CD14-positive monocyte (primary cell): ENCODE data around the gene CCL11. TPM values are rescaled to one million over a fixed set of nuclear protein-coding genes. Genes with fewer than 3 reads are reported as not detected.

Source experiments
- DNase-seq, 3 donors: peaks; one replicate each; pipeline ENCODE4 v3.0.0-alpha.2; 2011 to 2022
- H2AFZ ChIP-seq: 2 replicates; pipeline ENCODE4 v1.6.0; 2012; ENCODE audit warnings: mild to moderate bottlenecking, low read depth, low read length, inconsistent platforms; ENCODE audit not compliant: insufficient read depth, poor library complexity, severe bottlenecking
- H3K27ac ChIP-seq, 2 donors: 1 replicate in 1 of 2; 2 replicates in 1 of 2; pipeline ENCODE4 v1.5.1; 2012 to 2013; ENCODE audit warnings: low read length in 2 of 2, control low read depth in 1 of 2, inconsistent platforms in 1 of 2, low read depth in 1 of 2, mild to moderate bottlenecking in 1 of 2
- H3K27me3 ChIP-seq, 2 donors: one replicate each; pipeline versions ENCODE4 v1.6.0 to v1.6.1; 2011 to 2013; ENCODE audit warnings: low read length in 2 of 2; ENCODE audit not compliant: control insufficient read depth in 2 of 2, insufficient read depth in 2 of 2
- H3K36me3 ChIP-seq, 2 donors: replicated peaks in 1 of 2; 1 replicate in 1 of 2; 2 replicates in 1 of 2; pipeline versions ENCODE4 v1.5.1 to v1.6.1; 2012 to 2013; ENCODE audit warnings: low read length in 2 of 2, control low read depth in 1 of 2, inconsistent platforms in 1 of 2, mild to moderate bottlenecking in 1 of 2; ENCODE audit not compliant: insufficient read depth in 2 of 2, control insufficient read depth in 1 of 2
- H3K4me1 ChIP-seq, 2 donors: 1 replicate in 1 of 2; 2 replicates in 1 of 2; pipeline versions ENCODE4 v1.5.1 to v1.6.1; 2012 to 2013; ENCODE audit warnings: low read length in 2 of 2, control low read depth in 1 of 2, inconsistent platforms in 1 of 2, mild to moderate bottlenecking in 1 of 2, moderate library complexity in 1 of 2; ENCODE audit not compliant: insufficient read depth in 2 of 2, control insufficient read depth in 1 of 2
- H3K4me2 ChIP-seq: replicated peaks from 2 replicates; pipeline ENCODE3; 2012; ENCODE audit warnings: low read length, moderate library complexity, mild to moderate bottlenecking; ENCODE audit not compliant: poor library complexity, severe bottlenecking; ENCODE audit errors: extremely low read depth
- H3K4me3 ChIP-seq, 3 experiments: fragments of 200-600 bp in 1 of 3; sonication (generic) in 1 of 3; replicated peaks in 1 of 3; 1 replicate in 2 of 3; 2 replicates in 1 of 3; pipeline ENCODE4 v1.5.1; 2011 to 2013; ENCODE audit warnings: low read length in 3 of 3, mild to moderate bottlenecking in 3 of 3, control low read depth in 2 of 3, low read depth in 2 of 3, inconsistent platforms in 1 of 3, moderate library complexity in 1 of 3
- H3K79me2 ChIP-seq: 2 replicates; pipeline ENCODE4 v1.6.0; 2012; ENCODE audit warnings: mild to moderate bottlenecking, control low read depth, inconsistent platforms, low read length, moderate library complexity; ENCODE audit not compliant: insufficient read depth
- H3K9ac ChIP-seq: 2 replicates; pipeline ENCODE4 v1.6.0; 2017; ENCODE audit warnings: low read length, mild to moderate bottlenecking; ENCODE audit not compliant: insufficient read depth, poor library complexity, severe bottlenecking
- H3K9me3 ChIP-seq, 2 donors: replicated peaks in 1 of 2; 1 replicate in 1 of 2; 2 replicates in 1 of 2; pipeline versions ENCODE4 v1.5.1 to v1.6.1; 2012 to 2013; ENCODE audit warnings: low read length in 2 of 2, control low read depth in 1 of 2; ENCODE audit not compliant: control insufficient read depth in 1 of 2, insufficient read depth in 1 of 2
- H4K20me1 ChIP-seq: 2 replicates; pipeline ENCODE4 v1.6.0; 2012; ENCODE audit warnings: mild to moderate bottlenecking, low read length, control low read depth, moderate library complexity; ENCODE audit not compliant: insufficient read depth
- H3K27ac Mint-ChIP-seq, 7 donors: one replicate each; pipeline ENCODE4 v1.8.0; 2020; ENCODE audit warnings: mild to moderate bottlenecking in 7 of 7, mixed read lengths in 7 of 7, moderate library complexity in 6 of 7, inconsistent platforms in 2 of 7
- H3K27me3 Mint-ChIP-seq, 3 donors: one replicate each; pipeline ENCODE4 v1.8.0; 2021 to 2022; ENCODE audit warnings: low read depth in 3 of 3, mild to moderate bottlenecking in 3 of 3, mixed read lengths in 3 of 3, moderate library complexity in 3 of 3, inconsistent platforms in 1 of 3
- H3K36me3 Mint-ChIP-seq, 2 donors: one replicate each; pipeline ENCODE4 v1.8.0; 2020; ENCODE audit warnings: mixed read lengths in 2 of 2, inconsistent platforms in 1 of 2, mild to moderate bottlenecking in 1 of 2
- H3K4me1 Mint-ChIP-seq: one replicate; pipeline ENCODE4 v1.8.0; 2020; ENCODE audit warnings: mild to moderate bottlenecking, mixed read lengths
- H3K4me3 Mint-ChIP-seq, 2 donors: one replicate each; pipeline ENCODE4 v1.8.0; 2020; ENCODE audit warnings: mild to moderate bottlenecking in 2 of 2, mixed read lengths in 2 of 2, moderate library complexity in 1 of 2
- H3K9me3 Mint-ChIP-seq, 7 donors: one replicate each; pipeline ENCODE4 v1.8.0; 2020 to 2022; ENCODE audit warnings: mixed read lengths in 7 of 7, mild to moderate bottlenecking in 6 of 7, moderate library complexity in 6 of 7, inconsistent platforms in 2 of 7
- WGBS: methylation state at CpG from one replicate; pipeline ENCODE4 v1.1.5; 2013; ENCODE audit warnings: missing lambda C conversion rate; ENCODE audit not compliant: insufficient coverage; 5-methylcytosine and 5-hydroxymethylcytosine counted together
- intact Hi-C, 2 donors: fragments of 100-400 bp; cut with micrococcal nuclease; formaldehyde crosslinking; loops; one replicate each; pipeline versions ENCODE4 v1.15.0 to v1.15.1; 2023
- polyA plus RNA-seq, 3 donors: library from polyadenylated mRNA; depleted of rRNA in 1 of 3; unstranded in 2 of 3; stranded (reverse) in 1 of 3; fragments of 300-500 nt in 2 of 3; fragments of >200 nt in 1 of 3; fragmentation: Illumina TruSeq in 2 of 3; gene quantifications; 1 replicate in 2 of 3; 2 replicates in 1 of 3; pipeline ENCODE4 v1.2.3, GENCODE V29; 2012 to 2021
- TF ChIP-seq, protein P1 (sequence below): fragments of 200-600 bp; IDR thresholded peaks from one replicate; pipeline ENCODE4 v1.8.0; 2022; ENCODE audit warnings: antibody characterized with exemption, mild to moderate bottlenecking

The CCL11 gene
- polyA plus RNA-seq, 3 donors: not detected

DNA sequence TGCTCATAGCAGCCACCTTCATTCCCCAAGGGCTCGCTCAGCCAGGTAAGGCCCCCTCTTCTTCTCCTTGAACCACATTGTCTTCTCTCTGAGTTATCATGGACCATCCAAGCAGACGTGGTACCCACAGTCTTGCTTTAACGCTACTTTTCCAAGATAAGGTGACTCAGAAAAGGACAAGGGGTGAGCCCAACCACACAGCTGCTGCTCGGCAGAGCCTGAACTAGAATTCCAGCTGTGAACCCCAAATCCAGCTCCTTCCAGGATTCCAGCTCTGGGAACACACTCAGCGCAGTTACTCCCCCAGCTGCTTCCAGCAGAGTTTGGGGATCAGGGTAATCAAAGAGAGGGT, 30.2 kb upstream of the CCL11 start:
- intact Hi-C loops: loop anchor here (5.0 to 10.0 kb wide), 3 partner anchors 33 to 107 kb away; partner anchors contain the start of genes CCL1 (in 1 of the 2) and CCL8 (in 1 of the 2)
- H2AFZ ChIP-seq: peak overlapping the region; percentile 46
- DNase-seq: no peak

DNA sequence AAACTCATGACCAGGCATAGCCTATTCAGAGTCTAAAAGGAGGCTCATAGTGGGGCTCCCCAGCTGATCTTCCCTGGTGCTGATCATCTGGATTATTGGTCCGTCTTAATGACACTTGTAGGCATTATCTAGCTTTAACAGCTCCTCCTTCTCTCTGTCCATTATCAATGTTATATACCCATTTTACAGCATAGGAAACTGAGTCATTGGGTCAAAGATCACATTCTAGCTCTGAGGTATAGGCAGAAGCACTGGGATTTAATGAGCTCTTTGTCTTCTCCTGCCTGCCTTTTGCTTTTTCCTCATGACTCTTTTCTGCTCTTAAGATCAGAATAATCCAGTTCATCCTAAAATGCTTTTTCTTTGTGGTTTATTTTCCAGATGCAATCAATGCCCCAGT, 29.7 kb upstream of the CCL11 start:
- no peaks in the 10 kb centered on the region for H3K36me3 ChIP-seq
- peaks cover 3 to 12% of the 10 kb centered on the region in 2 donors for H3K36me3 Mint-ChIP-seq
- peaks cover 40 to 43% of the 10 kb centered on the region in 2 donors for H3K4me1 ChIP-seq
- H3K4me1 Mint-ChIP-seq: peaks cover 51% of the 10 kb centered on the region
- TF ChIP-seq, protein P1, sequence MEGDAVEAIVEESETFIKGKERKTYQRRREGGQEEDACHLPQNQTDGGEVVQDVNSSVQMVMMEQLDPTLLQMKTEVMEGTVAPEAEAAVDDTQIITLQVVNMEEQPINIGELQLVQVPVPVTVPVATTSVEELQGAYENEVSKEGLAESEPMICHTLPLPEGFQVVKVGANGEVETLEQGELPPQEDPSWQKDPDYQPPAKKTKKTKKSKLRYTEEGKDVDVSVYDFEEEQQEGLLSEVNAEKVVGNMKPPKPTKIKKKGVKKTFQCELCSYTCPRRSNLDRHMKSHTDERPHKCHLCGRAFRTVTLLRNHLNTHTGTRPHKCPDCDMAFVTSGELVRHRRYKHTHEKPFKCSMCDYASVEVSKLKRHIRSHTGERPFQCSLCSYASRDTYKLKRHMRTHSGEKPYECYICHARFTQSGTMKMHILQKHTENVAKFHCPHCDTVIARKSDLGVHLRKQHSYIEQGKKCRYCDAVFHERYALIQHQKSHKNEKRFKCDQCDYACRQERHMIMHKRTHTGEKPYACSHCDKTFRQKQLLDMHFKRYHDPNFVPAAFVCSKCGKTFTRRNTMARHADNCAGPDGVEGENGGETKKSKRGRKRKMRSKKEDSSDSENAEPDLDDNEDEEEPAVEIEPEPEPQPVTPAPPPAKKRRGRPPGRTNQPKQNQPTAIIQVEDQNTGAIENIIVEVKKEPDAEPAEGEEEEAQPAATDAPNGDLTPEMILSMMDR: no peak
- peaks cover 0 to 6% (median 3%) of the 10 kb centered on the region in 3 donors for H3K27me3 Mint-ChIP-seq
- no peak for DNase-seq
- H4K20me1 ChIP-seq: no peaks in the 10 kb centered on the region
- 80% methylated on average over 1 of the region's 1 CpG for WGBS
- H3K27me3 ChIP-seq: no peaks in the 10 kb centered on the region
- H3K4me3 Mint-ChIP-seq: peak overlapping the region in 1 of 2 donors; percentile 83
- H3K79me2 ChIP-seq: no peaks in the 10 kb centered on the region
- H3K4me2 ChIP-seq: no peak overlapping the region
- H3K4me3 ChIP-seq: no peak overlapping the region
- peaks cover 0 to 2% (median 0%) of the 10 kb centered on the region in 7 donors for H3K9me3 Mint-ChIP-seq
- H3K27ac Mint-ChIP-seq: no peak overlapping the region
- no peaks in the 10 kb centered on the region for H3K9me3 ChIP-seq
- H2AFZ ChIP-seq: no peak overlapping the region
- intact Hi-C loops: loop anchor here (5.0 to 10.0 kb wide), 3 partner anchors 34 to 106 kb away; partner anchors contain the start of genes CCL1 (in 1 of the 2) and CCL8 (in 1 of the 2)
- H3K9ac ChIP-seq: no peak overlapping the region
- H3K27ac ChIP-seq: no peak overlapping the region

More for the DNA sequence above, 30.2 kb upstream of the CCL11 start:
- WGBS: 37% methylated on average over 4 of the region's 5 CpGs
- H3K4me3 Mint-ChIP-seq: peak overlapping the region; percentile 61 to 83
- Histone ChIP-seq H3K4me3 (peak overlapping the region in 1 of 3 experiments; percentile 59), H3K4me1 (peaks cover 43 to 44% of the 10 kb centered on the region in 2 donors), H3K36me3 (no peaks in the 10 kb centered on the region), H3K79me2 (no peaks in the 10 kb centered on the region), H3K27me3 (no peaks in the 10 kb centered on the region), H3K4me2 (peak overlapping the region; percentile 68), H4K20me1 (no peaks in the 10 kb centered on the region), H3K9me3 (no peaks in the 10 kb centered on the region), H3K27ac (no peak overlapping the region), H3K9ac (no peak overlapping the region)
- H3K27me3 Mint-ChIP-seq: peaks cover 0 to 6% (median 3%) of the 10 kb centered on the region in 3 donors
- TF ChIP-seq, protein P1: no peak
- peaks cover 3 to 13% of the 10 kb centered on the region in 2 donors for H3K36me3 Mint-ChIP-seq
- peaks cover 0 to 4% (median 0%) of the 10 kb centered on the region in 7 donors for H3K9me3 Mint-ChIP-seq
- peak overlapping the region in 5 of 7 donors; percentile 19 to 71 (median 68) for H3K27ac Mint-ChIP-seq
- peaks cover 52% of the 10 kb centered on the region for H3K4me1 Mint-ChIP-seq
